Measurements from ENCODE around the gene MICAL1. TPM values are rescaled to one million over a fixed set of nuclear protein-coding genes. Genes with fewer than 3 reads are reported as not detected.

The MICAL1 gene
- total RNA-seq, 1 experiment from 2014 or later: 92.9 TPM

DNA sequence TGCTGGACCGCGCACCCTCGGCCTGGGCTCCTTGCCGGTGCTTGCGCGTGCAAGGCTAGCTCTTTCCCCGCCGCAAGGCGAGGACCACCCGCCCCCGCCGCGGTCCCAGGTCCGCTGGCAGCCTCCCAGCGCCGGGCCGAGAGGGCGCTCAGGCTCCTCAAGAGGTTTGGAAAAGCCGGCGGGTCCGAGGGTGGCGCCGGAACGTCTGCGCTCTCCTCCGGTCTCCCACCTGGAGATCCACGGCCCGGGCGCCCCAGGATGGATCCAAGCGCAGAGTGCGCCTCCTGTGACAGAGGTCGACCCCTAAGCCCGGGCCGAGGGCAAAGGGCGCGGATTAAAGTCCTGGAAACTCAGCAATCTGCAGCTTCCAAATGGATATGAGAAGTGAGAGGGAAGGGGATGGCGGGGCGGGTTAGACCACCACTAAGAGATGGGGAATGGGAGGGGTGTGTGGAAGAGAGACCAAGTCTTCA lies 575 bp upstream of the MICAL1 start:
- no peak overlapping the region for H4K5ac ChIP-seq (ENCODE audit: insufficient read length, low read depth, low read length)
- H2BK15ac ChIP-seq (ENCODE audit: low read depth, low read length): no peak overlapping the region
- peaks cover 14 to 29% (median 29%) of the 10 kb centered on the region in 3 experiments; a peak in 6 of 7 replicates for H3K36me3 Mint-ChIP-seq (ENCODE audit: insufficient read depth in 1 of 3, low read depth in 3 of 3)
- H2BK20ac ChIP-seq (ENCODE audit: low read depth, low read length, poor library complexity, severe bottlenecking): no peak overlapping the region
- no peak overlapping the region for H4K8ac ChIP-seq (replicated peaks; ENCODE audit: insufficient read length, low read depth, low read length)
- WGBS (ENCODE audit: extremely low coverage, insufficient read length, low lambda C conversion rate): no CpG with 5 or more reads among the region's 38 CpGs
- H3K27me3 ChIP-seq (ENCODE audit: insufficient read depth, low read length): no peaks in the 10 kb centered on the region
- no peaks in the 10 kb centered on the region for H3K9me3 Mint-ChIP-seq
- H3K79me2 ChIP-seq (ENCODE audit: insufficient read depth, low read length): no peaks in the 10 kb centered on the region
- no peak for DNase-seq
- no peak overlapping the region for H2BK120ac ChIP-seq (ENCODE audit: low read depth, low read length, poor library complexity, severe bottlenecking)
- peaks cover 12% of the 10 kb centered on the region; the same call in 1 of the 2 replicates for H3K4me1 ChIP-seq (ENCODE audit: insufficient read depth, low read length)
- H3K23me2 ChIP-seq (ENCODE audit: insufficient read length, low read depth, low read length, poor library complexity, severe bottlenecking): peaks cover 10% of the 10 kb centered on the region
- TF ChIP-seq, protein P1, sequence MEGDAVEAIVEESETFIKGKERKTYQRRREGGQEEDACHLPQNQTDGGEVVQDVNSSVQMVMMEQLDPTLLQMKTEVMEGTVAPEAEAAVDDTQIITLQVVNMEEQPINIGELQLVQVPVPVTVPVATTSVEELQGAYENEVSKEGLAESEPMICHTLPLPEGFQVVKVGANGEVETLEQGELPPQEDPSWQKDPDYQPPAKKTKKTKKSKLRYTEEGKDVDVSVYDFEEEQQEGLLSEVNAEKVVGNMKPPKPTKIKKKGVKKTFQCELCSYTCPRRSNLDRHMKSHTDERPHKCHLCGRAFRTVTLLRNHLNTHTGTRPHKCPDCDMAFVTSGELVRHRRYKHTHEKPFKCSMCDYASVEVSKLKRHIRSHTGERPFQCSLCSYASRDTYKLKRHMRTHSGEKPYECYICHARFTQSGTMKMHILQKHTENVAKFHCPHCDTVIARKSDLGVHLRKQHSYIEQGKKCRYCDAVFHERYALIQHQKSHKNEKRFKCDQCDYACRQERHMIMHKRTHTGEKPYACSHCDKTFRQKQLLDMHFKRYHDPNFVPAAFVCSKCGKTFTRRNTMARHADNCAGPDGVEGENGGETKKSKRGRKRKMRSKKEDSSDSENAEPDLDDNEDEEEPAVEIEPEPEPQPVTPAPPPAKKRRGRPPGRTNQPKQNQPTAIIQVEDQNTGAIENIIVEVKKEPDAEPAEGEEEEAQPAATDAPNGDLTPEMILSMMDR (conservative IDR thresholded peaks at IDR 0.05): no peak; the same call in 2 of the 3 replicates
- H3K27ac Mint-ChIP-seq: no peak overlapping the region
- H3K4me1 Mint-ChIP-seq: peaks cover 44 to 47% of the 10 kb centered on the region in 2 experiments
- H3K23ac ChIP-seq (ENCODE audit: insufficient read length, low read depth, low read length): no peak overlapping the region
- H3K4me2 ChIP-seq (ENCODE audit: insufficient read depth, insufficient read length, low read length): peak overlapping the region; percentile 90
- no peak overlapping the region for H3K27ac ChIP-seq (ENCODE audit: insufficient read length, low read depth, low read length)
- peak overlapping the region; percentile 73; the same call in 1 of the 2 replicates for H3K14ac ChIP-seq (ENCODE audit: insufficient read depth, low read length)
- H3K4me3 Mint-ChIP-seq: peak overlapping the region; percentile 81 to 92
- H3K27me3 Mint-ChIP-seq (ENCODE audit: low read depth): no peaks in the 10 kb centered on the region
- H4K20me1 ChIP-seq (ENCODE audit: control insufficient read depth, insufficient read depth, insufficient read length): no peaks in the 10 kb centered on the region
- H3K56ac ChIP-seq (ENCODE audit: insufficient read length, low read depth, low read length): no peak overlapping the region
- H3K18ac ChIP-seq (ENCODE audit: insufficient read length, low read depth, low read length): no peak overlapping the region
- H3K4ac ChIP-seq (ENCODE audit: low read depth, low read length): no peak overlapping the region
- no peak overlapping the region for H2AFZ ChIP-seq (ENCODE audit: low read length)
- no peaks in the 10 kb centered on the region for H3K9me3 ChIP-seq (ENCODE audit: control insufficient read depth, low read depth, low read length)
- no peak overlapping the region for H4K91ac ChIP-seq (ENCODE audit: insufficient read length, low read depth, low read length)
- H2BK12ac ChIP-seq (ENCODE audit: insufficient read length, low read depth, low read length): no peak overlapping the region
- no peak overlapping the region for H2AK5ac ChIP-seq (ENCODE audit: insufficient read length, low read length)
- peaks cover 3% of the 10 kb centered on the region for H3K79me1 ChIP-seq (ENCODE audit: insufficient read depth, low read depth, low read length, poor library complexity, severe bottlenecking)
- no peak overlapping the region for H3T11ph ChIP-seq (ENCODE audit: low read length)
- H3K9ac ChIP-seq (ENCODE audit: extremely low read depth, insufficient read length, low read length): no peak overlapping the region
- H2BK5ac ChIP-seq (ENCODE audit: insufficient read length, low read length): no peak overlapping the region

Data from H9 (cell line).